Panc1 (cell line): ENCODE measurements around the gene ITM2B.

Experiments used
- POLR2AphosphoS5 ChIP-seq: IDR thresholded peaks from 2 replicates; pipeline ENCODE4 v1.6.1; 2012; ENCODE audit warnings: mild to moderate bottlenecking, low read depth, low read length, moderate library complexity
- TF ChIP-seq, protein P1 (sequence below): fragments of 450-650 bp; IDR thresholded peaks from 2 replicates; pipeline ENCODE4 v1.5.1; 2017; ENCODE audit warnings: mild to moderate bottlenecking
- TF ChIP-seq, protein P2 (sequence below), 2 experiments: IDR thresholded peaks; 2 replicates each; pipeline ENCODE4 v1.6.1; 2011 to 2012; ENCODE audit warnings: low read depth in 2 of 2, control low read depth in 1 of 2, low read length in 1 of 2, mild to moderate bottlenecking in 1 of 2, moderate library complexity in 1 of 2; ENCODE audit not compliant: insufficient read depth in 1 of 2

DNA sequence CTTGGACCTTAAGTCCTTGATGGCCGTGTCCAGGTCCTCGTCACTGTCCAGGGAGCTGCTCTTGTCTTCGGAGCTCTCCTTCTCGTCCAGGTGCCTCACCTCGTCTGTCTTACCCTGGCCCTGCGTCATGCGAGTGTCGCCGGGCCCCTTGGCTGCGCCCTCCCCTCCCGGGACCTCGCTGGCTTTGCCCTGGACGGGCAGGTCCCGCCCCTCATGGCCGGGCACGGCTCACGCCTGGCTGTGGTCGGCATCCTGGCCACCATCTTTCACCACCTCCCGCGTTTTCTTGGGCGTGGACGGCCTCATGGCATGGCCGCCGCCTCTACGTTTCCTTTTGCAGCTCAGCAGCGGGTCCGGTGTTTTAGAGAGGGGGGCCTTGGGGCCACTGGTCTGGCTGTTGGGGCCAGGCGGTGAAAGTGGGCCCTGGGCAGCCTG, 85.4 kb downstream of the ITM2B start:
- TF ChIP-seq, protein P1, sequence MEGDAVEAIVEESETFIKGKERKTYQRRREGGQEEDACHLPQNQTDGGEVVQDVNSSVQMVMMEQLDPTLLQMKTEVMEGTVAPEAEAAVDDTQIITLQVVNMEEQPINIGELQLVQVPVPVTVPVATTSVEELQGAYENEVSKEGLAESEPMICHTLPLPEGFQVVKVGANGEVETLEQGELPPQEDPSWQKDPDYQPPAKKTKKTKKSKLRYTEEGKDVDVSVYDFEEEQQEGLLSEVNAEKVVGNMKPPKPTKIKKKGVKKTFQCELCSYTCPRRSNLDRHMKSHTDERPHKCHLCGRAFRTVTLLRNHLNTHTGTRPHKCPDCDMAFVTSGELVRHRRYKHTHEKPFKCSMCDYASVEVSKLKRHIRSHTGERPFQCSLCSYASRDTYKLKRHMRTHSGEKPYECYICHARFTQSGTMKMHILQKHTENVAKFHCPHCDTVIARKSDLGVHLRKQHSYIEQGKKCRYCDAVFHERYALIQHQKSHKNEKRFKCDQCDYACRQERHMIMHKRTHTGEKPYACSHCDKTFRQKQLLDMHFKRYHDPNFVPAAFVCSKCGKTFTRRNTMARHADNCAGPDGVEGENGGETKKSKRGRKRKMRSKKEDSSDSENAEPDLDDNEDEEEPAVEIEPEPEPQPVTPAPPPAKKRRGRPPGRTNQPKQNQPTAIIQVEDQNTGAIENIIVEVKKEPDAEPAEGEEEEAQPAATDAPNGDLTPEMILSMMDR: no peak
- TF ChIP-seq POLR2AphosphoS5: no peak
- TF ChIP-seq, protein P2, sequence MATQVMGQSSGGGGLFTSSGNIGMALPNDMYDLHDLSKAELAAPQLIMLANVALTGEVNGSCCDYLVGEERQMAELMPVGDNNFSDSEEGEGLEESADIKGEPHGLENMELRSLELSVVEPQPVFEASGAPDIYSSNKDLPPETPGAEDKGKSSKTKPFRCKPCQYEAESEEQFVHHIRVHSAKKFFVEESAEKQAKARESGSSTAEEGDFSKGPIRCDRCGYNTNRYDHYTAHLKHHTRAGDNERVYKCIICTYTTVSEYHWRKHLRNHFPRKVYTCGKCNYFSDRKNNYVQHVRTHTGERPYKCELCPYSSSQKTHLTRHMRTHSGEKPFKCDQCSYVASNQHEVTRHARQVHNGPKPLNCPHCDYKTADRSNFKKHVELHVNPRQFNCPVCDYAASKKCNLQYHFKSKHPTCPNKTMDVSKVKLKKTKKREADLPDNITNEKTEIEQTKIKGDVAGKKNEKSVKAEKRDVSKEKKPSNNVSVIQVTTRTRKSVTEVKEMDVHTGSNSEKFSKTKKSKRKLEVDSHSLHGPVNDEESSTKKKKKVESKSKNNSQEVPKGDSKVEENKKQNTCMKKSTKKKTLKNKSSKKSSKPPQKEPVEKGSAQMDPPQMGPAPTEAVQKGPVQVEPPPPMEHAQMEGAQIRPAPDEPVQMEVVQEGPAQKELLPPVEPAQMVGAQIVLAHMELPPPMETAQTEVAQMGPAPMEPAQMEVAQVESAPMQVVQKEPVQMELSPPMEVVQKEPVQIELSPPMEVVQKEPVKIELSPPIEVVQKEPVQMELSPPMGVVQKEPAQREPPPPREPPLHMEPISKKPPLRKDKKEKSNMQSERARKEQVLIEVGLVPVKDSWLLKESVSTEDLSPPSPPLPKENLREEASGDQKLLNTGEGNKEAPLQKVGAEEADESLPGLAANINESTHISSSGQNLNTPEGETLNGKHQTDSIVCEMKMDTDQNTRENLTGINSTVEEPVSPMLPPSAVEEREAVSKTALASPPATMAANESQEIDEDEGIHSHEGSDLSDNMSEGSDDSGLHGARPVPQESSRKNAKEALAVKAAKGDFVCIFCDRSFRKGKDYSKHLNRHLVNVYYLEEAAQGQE (IDR thresholded peaks at IDR 0.05; ENCODE audit: insufficient read depth in 1 of 2, low read depth in 2 of 2, low read length in 1 of 2): no peak
